ENCODE data around the gene SNTG2. TPM values are rescaled to one million over a fixed set of nuclear protein-coding genes. Genes with fewer than 3 reads are reported as not detected.

The SNTG2 gene
- total RNA-seq, 4 donors from 2014 or later = 4.2 to 14.2 (median 9.2) TPM

- no peaks in the 10 kb centered on the region for H3K36me3 ChIP-seq
- no peak for DNase-seq
- H3K9me3 ChIP-seq = no peaks in the 10 kb centered on the region
- intact Hi-C loops (cut with DNase I) = no loop called here
- peaks cover 0 to 4% of the 10 kb centered on the region in 2 donors for H3K4me1 ChIP-seq
- no peak overlapping the region for H3K27ac ChIP-seq
- no peak overlapping the region for H3K4me3 ChIP-seq (replicated peaks in 1 of 3)
- 79 to 85% methylated on average over 2 of the region's 2 CpGs for WGBS, 2 donors
- TF ChIP-seq POLR2A (IDR thresholded peaks at IDR 0.05) (no peak), CTCF (IDR thresholded peaks at IDR 0.05) (no peak)
- no peaks in the 10 kb centered on the region for H3K27me3 ChIP-seq
Measured at GRCh38 chr2:1186421-1186820, 235.8 kb downstream of the SNTG2 start.

- no peaks in the 10 kb centered on the region for H3K36me3 ChIP-seq
- WGBS, 2 donors = 82 to 91% methylated on average over 3 of the region's 3 CpGs
- no peak for DNase-seq
- H3K27me3 ChIP-seq = no peaks in the 10 kb centered on the region
- no peak overlapping the region for H3K4me3 ChIP-seq (replicated peaks in 1 of 3)
- no peaks in the 10 kb centered on the region for H3K9me3 ChIP-seq
- H3K27ac ChIP-seq = no peak overlapping the region
- peaks cover 0 to 4% of the 10 kb centered on the region in 2 donors for H3K4me1 ChIP-seq
- TF ChIP-seq POLR2A (IDR thresholded peaks at IDR 0.05) (no peak), CTCF (IDR thresholded peaks at IDR 0.05) (no peak)
- intact Hi-C loops (cut with DNase I) = no loop called here
Measured at GRCh38 chr2:1187189-1187588, 236.5 kb downstream of the SNTG2 start.

DNA sequence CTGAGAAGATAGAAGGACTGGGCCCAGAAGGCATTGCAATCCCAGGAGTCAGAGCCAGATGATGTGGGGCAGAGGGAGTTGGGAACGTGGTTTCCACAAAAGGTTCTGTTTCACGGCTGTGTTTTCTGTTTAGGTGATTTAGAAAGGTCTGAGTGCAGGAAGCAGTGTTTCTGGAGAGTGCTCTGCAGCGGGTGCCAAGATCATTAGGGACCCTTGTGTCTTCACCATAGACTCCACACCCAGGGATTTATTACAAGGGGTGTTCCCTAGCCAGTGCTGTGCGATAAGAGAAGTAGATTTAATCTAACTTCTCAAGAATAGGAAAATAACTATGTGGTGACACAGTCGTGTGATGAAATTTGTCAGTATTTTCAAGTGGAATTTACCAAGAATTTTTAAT lies 241.5 kb downstream of the SNTG2 start:
- H3K27me3 ChIP-seq = no peaks in the 10 kb centered on the region
- 84 to 88% methylated on average over 5 of the region's 5 CpGs for WGBS, 2 donors

GRCh38 chr2:1193801-1194200 lies 243.2 kb downstream of the SNTG2 start:
- 38 to 44% methylated on average over 2 of the region's 2 CpGs for WGBS, 2 donors
- TF ChIP-seq CTCF (IDR thresholded peaks at IDR 0.05) (no peak), POLR2A (IDR thresholded peaks at IDR 0.05) (no peak)
- H3K27me3 ChIP-seq = no peaks in the 10 kb centered on the region
- H3K36me3 ChIP-seq = no peaks in the 10 kb centered on the region
- intact Hi-C loops (cut with DNase I) = no loop called here
- H3K9me3 ChIP-seq = no peaks in the 10 kb centered on the region
- no peak overlapping the region for H3K27ac ChIP-seq
- no peak overlapping the region for H3K4me3 ChIP-seq (replicated peaks in 1 of 3)
- H3K4me1 ChIP-seq = no peaks in the 10 kb centered on the region
- peak; percentile 26 to 39 for DNase-seq

More for the DNA sequence above, 241.5 kb downstream of the SNTG2 start:
- no peak overlapping the region for H3K4me3 ChIP-seq (replicated peaks in 1 of 3)
- intact Hi-C loops (cut with DNase I) = no loop called here
- H3K9me3 ChIP-seq = no peaks in the 10 kb centered on the region
- DNase-seq = no peak
- no peak overlapping the region for H3K27ac ChIP-seq
- H3K36me3 ChIP-seq = no peaks in the 10 kb centered on the region
- TF ChIP-seq POLR2A (IDR thresholded peaks at IDR 0.05) (no peak), CTCF (IDR thresholded peaks at IDR 0.05) (no peak)
- peaks cover 0 to 4% of the 10 kb centered on the region in 2 donors for H3K4me1 ChIP-seq

GRCh38 chr2:1203772-1204171 lies 253.1 kb downstream of the SNTG2 start:
- Histone ChIP-seq H3K4me3 (replicated peaks in 1 of 3) (no peak overlapping the region), H3K9me3 (no peaks in the 10 kb centered on the region), H3K36me3 (no peaks in the 10 kb centered on the region), H3K4me1 (no peaks in the 10 kb centered on the region), H3K27me3 (no peaks in the 10 kb centered on the region), H3K27ac (no peak overlapping the region)
- TF ChIP-seq CTCF (IDR thresholded peaks at IDR 0.05) (no peak), POLR2A (IDR thresholded peaks at IDR 0.05) (no peak)
- intact Hi-C loops (cut with DNase I) = no loop called here
- DNase-seq = no peak
- 90 to 91% methylated on average over 6 of the region's 6 CpGs for WGBS, 2 donors
